ENCODE measurements around the gene LIPC.

GRCh38 chr15:58503139-58504027 is 71.6 kb downstream of the LIPC start:
- TF ChIP-seq ATF3 (IDR thresholded peaks at IDR 0.05; ENCODE audit: borderline replicate concordance, extremely low read depth, low read depth, low read length) (no peak), JUNB (IDR thresholded peaks at IDR 0.05) (no peak), NBN (IDR thresholded peaks at IDR 0.05) (no peak), NRF1 (conservative IDR thresholded peaks at IDR 0.05; ENCODE audit: low read depth, low read length) (no peak), TBL1XR1 (IDR thresholded peaks at IDR 0.05; ENCODE audit: low read depth, low read length) (no peak), RAD51 (IDR thresholded peaks at IDR 0.05) (no peak)

Data from GM12878 (cell line).